ACC112 (cell line): ENCODE results near the gene OSTM1.

Experiments
- H2AFZ ChIP-seq: fragments of 200-600 bp; sonication (generic); one replicate; pipeline ENCODE4 v1.6.0; 2017; ENCODE audit warnings: antibody characterized with exemption, low read length; ENCODE audit not compliant: unreplicated experiment
- H3K27ac ChIP-seq: fragments of 200-600 bp; sonication (generic); 2 replicates; pipeline ENCODE4 v1.5.1; 2014; ENCODE audit warnings: low read depth, mild to moderate bottlenecking, antibody characterized with exemption, low read length, moderate library complexity
- H3K27me3 ChIP-seq: fragments of 200-600 bp; sonication (generic); 2 replicates; pipeline ENCODE4 v1.6.1; 2014; ENCODE audit warnings: mild to moderate bottlenecking, antibody characterized with exemption, low read length, moderate library complexity, mixed read lengths; ENCODE audit not compliant: insufficient read depth
- H3K36me3 ChIP-seq: fragments of 200-600 bp; sonication (generic); 2 replicates; pipeline ENCODE4 v1.6.1; 2016; ENCODE audit warnings: mild to moderate bottlenecking, antibody characterized with exemption, low read length, moderate library complexity, mixed read lengths; ENCODE audit not compliant: insufficient read depth
- H3K4me1 ChIP-seq: fragments of 200-600 bp; sonication (generic); one replicate; pipeline ENCODE4 v1.6.1; 2016; ENCODE audit warnings: low read length, mixed read lengths; ENCODE audit not compliant: insufficient read depth, unreplicated experiment, control insufficient read depth
- H3K4me3 ChIP-seq: fragments of 200-600 bp; sonication (generic); 2 replicates; pipeline ENCODE4 v1.5.1; 2014; ENCODE audit warnings: mild to moderate bottlenecking, low read depth, low read length
- H3K79me2 ChIP-seq: fragments of 200-600 bp; sonication (generic); one replicate; pipeline ENCODE4 v1.6.0; 2016; ENCODE audit warnings: low read length; ENCODE audit not compliant: control insufficient read depth, unreplicated experiment, insufficient read depth

OSTM1 gene

DNA sequence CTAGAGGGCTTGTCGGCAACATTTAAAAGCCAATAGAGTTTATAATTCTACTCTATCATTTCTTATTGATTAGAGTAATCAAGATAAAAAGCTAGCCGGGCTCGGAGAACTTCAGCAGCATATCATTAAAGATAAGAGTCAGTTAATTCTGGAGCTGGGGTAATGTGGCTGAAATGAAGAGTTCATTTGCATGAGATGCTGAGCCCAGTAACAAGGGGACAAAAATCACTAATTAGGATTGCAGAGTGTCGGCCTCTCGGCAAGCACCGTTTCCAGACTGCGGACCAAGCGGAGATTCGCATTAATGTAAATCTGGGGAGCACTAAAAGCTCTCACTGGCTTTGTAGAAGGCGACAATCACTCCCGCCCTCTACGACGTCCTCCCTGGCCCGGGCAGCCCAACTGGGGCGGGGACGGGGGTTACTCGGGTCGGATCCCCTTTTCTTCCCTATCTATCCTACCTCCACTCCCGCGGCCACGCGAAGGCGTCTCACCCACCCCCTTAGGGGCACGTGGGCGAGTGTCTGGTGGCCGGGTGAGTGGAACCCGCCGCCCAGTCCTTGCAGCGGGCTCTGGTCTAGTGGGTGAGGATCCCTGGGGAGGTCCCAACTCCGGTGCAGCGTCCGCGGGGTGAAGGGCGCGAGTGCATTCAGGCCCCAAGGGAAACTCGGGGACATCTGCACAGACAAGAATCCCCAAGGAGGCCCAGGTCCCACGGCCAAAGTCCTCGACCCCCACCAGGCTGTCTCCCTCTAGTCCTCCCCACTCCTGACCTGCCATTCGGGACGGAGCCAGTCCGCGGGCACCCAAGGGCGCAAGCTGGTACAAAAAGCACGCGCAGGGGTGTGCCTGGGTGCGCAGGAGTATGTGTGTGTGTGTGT lies 42.2 kb upstream of the OSTM1 start:
- Histone ChIP-seq H3K36me3 (no peaks in the 10 kb centered on the region), H3K27me3 (peaks cover 59% of the 10 kb centered on the region), H3K4me3 (peak overlapping the region; percentile 74), H2AFZ (no peak overlapping the region), H3K4me1 (peaks cover 7% of the 10 kb centered on the region), H3K79me2 (no peaks in the 10 kb centered on the region), H3K27ac (no peak overlapping the region)

DNA sequence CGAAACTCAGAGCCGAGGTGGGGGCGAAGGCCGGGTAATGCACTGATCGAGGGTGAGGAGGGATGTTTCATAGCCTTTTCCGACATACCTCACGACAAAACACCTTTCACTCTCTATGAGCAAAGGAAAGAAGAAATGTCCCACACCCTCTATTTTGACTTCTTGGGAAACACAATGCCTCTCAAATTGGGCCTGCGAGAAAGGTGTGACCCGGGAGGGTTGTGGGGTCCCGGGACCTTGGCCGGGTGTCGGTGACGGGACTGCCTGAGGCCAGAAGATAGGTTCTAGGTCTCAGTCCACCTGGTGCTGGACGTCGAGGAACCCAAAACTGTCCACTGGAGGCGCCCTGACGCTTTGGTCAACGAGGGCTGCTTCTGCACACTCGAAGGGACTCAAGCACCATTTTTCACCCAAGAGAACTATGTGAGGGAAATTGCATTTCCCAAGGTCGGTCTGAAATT lies 41.1 kb upstream of the OSTM1 start:
- Histone ChIP-seq H3K27me3 (peaks cover 48% of the 10 kb centered on the region), H3K4me3 (peak overlapping the region; percentile 77), H3K27ac (no peak overlapping the region), H3K79me2 (no peaks in the 10 kb centered on the region), H3K4me1 (peaks cover 7% of the 10 kb centered on the region), H2AFZ (peak overlapping the region; percentile 85), H3K36me3 (no peaks in the 10 kb centered on the region)

DNA sequence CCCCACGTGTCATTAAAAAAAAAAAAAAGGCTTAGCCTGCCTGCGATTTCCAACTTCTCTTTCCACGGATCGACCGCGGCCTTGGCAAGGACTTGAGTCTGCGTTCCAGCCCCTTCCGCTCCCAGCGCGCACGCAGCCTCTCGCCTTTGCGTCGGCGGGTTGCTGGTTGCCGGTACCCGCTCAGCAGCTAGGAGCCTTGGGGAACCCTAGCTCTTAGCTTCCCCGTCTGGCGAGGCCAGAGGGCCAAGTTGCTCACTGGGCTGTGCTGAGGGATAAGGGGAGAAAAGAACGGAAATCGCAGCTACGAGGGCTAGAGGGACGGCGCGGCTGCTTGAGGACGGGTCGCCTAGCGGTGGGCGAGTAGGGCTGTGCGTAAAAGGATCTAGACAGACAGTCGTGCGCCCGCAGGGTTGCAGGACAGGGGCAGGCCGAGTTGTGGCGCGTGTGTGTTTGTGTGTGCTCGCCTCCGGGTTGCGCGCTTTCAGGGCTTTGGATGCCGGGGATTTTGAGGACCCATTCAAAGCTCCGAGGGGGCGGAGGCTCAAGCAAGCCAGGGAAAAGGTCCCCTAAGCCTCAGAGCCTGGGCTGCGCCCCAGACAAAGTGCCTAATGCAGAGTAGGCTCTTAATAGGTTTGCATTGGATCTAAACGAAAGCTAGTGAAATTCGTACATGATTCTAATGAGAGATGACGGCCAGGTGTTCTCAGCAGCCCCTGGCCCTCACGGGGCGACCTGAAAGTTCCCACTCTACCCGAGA lies 40.5 kb upstream of the OSTM1 start:
- peaks cover 43% of the 10 kb centered on the region for H3K27me3 ChIP-seq
- peaks cover 7% of the 10 kb centered on the region for H3K4me1 ChIP-seq
- peak overlapping the region; percentile 85 for H2AFZ ChIP-seq
- H3K27ac ChIP-seq: no peak overlapping the region
- peak overlapping the region; percentile 77 for H3K4me3 ChIP-seq
- H3K79me2 ChIP-seq: no peaks in the 10 kb centered on the region
- no peaks in the 10 kb centered on the region for H3K36me3 ChIP-seq

DNA sequence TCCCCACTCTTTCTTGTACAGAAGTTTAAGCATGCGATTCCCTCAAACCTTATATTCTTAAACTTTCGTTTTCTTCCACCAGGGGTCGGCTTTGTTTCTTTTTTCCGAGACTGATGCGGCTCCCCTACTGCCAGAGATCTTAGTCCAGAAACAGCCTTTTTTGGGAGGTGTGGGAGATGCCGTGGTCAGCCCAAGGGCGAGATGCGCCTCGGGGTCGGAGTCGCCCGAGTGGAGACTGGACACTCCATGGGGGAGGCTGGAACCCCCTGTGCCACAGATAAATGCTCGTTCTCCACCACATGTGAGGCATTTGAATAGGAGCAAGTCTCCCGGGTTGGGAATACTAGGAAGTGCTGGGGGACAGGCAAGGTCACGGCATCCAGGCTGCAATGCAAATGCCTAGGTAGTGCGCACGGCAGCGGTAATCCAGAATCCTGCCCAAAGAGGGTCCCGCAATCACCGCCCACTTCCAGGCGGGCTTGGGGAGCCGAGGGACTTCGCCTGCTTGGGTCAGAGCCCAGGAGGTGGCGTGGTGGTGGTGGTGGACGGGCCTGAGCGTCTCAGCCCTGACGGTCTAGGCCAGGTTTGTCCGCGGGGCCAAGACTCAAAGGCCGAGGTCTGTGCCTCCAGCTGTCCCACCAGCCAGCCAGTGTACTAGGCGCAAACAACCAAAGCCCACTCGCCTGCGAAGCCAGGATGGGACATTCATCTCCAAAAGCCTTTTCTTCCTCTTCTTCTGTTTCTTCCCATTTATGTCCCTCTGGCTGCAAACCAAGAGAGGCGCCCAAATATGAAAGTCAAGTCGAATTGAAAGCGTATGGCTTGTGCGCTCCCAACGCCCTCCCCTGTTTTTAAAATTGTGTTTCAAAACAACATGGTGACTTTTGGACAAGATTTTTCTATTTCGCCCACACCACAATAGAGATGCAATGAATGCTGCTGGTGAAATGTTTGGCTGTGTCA lies 39.3 kb upstream of the OSTM1 start:
- Histone ChIP-seq H3K4me3 (peak overlapping the region; percentile 57), H3K36me3 (no peaks in the 10 kb centered on the region), H3K27me3 (peaks cover 32% of the 10 kb centered on the region), H3K4me1 (peaks cover 7% of the 10 kb centered on the region), H3K79me2 (no peaks in the 10 kb centered on the region), H3K27ac (no peak overlapping the region), H2AFZ (no peak overlapping the region)

DNA sequence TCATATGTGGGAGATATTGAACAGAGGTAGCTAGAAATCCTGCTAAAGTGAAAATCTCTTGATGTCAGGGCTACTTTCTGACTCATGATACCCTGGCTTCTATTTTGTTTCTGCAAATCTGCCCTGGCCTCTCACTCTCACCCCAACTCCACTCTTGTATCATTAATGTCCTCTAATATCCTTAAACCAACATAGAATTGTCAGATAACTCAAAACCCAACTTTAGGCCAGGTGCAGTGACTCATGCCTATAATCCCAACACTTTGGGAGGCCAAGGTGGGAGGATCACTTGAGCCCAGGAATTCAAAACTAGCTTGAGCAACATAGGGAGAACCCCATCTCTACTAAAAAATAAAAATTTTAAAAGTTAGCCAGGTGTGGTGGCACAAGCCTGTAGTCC lies 33.8 kb upstream of the OSTM1 start:
- Histone ChIP-seq H3K27ac (no peak overlapping the region), H3K36me3 (no peaks in the 10 kb centered on the region), H2AFZ (no peak overlapping the region)

DNA sequence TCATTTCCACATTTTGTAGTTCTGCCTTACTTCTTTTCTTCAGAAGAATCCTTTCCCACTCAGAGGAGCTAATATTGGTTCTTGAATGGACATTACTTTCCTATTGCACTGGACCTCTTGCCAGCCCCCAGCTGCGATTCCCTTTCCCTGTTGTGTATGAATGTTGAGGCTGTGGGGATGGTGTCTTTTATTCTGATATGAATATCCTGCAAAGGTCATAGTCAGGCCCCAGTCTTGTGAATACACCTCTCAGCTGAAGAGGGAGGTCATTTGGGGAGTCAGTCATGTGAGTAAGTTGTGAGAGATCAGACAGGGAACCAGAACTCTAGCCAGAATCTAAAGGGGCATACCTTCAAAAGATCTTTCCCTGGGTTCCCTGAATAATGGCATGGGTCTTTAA lies 32.6 kb upstream of the OSTM1 start:
- no peaks in the 10 kb centered on the region for H3K4me1 ChIP-seq
- no peak overlapping the region for H3K27ac ChIP-seq
- no peak overlapping the region for H3K4me3 ChIP-seq
- H3K79me2 ChIP-seq: no peaks in the 10 kb centered on the region
- no peaks in the 10 kb centered on the region for H3K36me3 ChIP-seq
- no peak overlapping the region for H2AFZ ChIP-seq
- H3K27me3 ChIP-seq: no peaks in the 10 kb centered on the region

More for the DNA sequence above, 33.8 kb upstream of the OSTM1 start:
- no peaks in the 10 kb centered on the region for H3K79me2 ChIP-seq
- no peaks in the 10 kb centered on the region for H3K4me1 ChIP-seq
- H3K27me3 ChIP-seq: no peaks in the 10 kb centered on the region
- H3K4me3 ChIP-seq: no peak overlapping the region

DNA sequence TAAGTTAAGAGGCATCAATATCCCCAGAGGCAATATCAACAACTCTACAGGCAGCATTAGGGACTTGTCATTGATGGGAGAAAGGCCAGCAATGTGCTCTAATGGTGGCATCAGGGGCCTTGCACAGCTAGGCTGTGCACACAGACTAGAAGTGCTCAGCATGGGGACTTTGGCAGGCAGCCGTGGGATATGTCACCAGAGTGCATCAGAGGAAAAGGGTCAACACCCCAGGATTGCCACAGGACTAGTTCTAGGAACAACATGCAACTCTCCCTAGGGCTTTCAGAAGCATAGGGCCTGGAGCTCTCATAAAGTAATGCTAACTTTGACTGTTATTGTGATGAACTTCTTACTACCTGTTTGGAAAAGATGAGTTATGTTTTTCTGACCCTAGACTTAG lies 32.2 kb upstream of the OSTM1 start:
- Histone ChIP-seq H2AFZ (no peak overlapping the region), H3K27me3 (no peaks in the 10 kb centered on the region)

DNA sequence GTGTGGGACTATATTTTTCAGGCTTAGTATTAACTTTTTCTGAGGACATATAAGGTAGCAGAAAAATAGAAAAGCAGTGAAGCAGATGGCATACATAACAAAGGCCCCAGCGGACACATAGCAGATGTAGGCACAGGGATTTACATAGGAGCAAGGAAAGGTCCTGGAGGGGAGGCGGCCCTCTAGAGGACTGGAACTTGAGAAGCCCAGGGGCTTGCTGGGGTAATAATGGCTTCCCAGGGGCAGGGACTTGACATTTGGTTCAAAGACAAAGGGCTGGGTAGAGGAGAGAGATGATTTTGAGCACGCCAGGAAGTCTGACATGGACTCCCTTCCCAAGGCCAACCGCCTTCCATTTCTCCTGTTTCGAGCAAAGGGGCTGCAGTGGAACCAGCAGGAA lies 31.7 kb upstream of the OSTM1 start:
- no peaks in the 10 kb centered on the region for H3K79me2 ChIP-seq
- no peaks in the 10 kb centered on the region for H3K36me3 ChIP-seq
- no peak overlapping the region for H3K27ac ChIP-seq
- no peak overlapping the region for H3K4me3 ChIP-seq
- no peaks in the 10 kb centered on the region for H3K4me1 ChIP-seq
- H2AFZ ChIP-seq: no peak overlapping the region
- no peaks in the 10 kb centered on the region for H3K27me3 ChIP-seq

More for the DNA sequence above, 32.2 kb upstream of the OSTM1 start:
- H3K27ac ChIP-seq: no peak overlapping the region
- no peak overlapping the region for H3K4me3 ChIP-seq
- no peaks in the 10 kb centered on the region for H3K36me3 ChIP-seq
- no peaks in the 10 kb centered on the region for H3K79me2 ChIP-seq
- no peaks in the 10 kb centered on the region for H3K4me1 ChIP-seq

DNA sequence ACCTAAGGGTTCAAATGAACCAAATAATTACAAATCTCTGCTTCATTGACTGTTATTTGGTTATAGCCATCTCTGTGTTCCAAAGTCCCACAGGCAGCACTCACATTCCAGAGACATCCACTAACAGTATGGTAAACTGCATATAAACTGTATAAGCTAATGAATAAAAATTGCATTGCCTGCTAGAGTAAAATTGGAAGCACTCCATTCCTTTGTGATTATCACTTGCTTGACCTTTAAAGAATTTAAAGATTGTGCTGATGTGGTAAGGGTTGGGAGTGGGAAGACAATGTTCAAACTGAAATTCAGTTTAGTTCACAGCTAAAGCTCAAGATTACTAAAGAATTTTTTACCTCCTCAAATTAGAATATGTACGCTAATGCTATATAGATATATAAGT lies 31.0 kb upstream of the OSTM1 start:
- H2AFZ ChIP-seq: no peak overlapping the region
- H3K4me1 ChIP-seq: no peaks in the 10 kb centered on the region
- no peak overlapping the region for H3K27ac ChIP-seq
- no peaks in the 10 kb centered on the region for H3K27me3 ChIP-seq
- H3K79me2 ChIP-seq: no peaks in the 10 kb centered on the region
- no peaks in the 10 kb centered on the region for H3K36me3 ChIP-seq
- H3K4me3 ChIP-seq: no peak overlapping the region

DNA sequence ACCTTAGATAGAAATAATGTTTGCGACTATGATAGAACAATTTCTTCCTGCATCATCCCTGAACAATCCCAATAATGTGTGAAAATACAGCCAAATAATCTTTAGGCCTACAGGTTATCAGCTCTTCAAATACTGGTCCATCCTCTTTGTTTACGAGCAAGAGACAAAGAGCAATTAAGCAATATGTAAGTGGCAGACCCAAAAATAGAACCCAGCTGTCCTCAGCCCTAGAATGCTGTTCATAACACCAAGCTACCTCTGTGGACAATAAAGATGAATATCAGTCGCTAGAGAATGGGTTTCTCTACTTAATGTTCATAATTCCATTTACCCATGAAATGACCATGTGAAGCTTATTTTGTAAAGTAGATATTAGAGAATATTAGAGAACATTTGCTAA lies 28.4 kb upstream of the OSTM1 start:
- H3K27ac ChIP-seq: no peak overlapping the region
- no peak overlapping the region for H2AFZ ChIP-seq
- no peak overlapping the region for H3K4me3 ChIP-seq
- no peaks in the 10 kb centered on the region for H3K4me1 ChIP-seq
- no peaks in the 10 kb centered on the region for H3K36me3 ChIP-seq
- no peaks in the 10 kb centered on the region for H3K79me2 ChIP-seq
- H3K27me3 ChIP-seq: 0 out of 2 replicates have a peak, but pooled peaks cover 4% of the 10 kb centered on the region
